Heart left ventricle (tissue), 13 donors: ENCODE measurements around the gene ICA1.

Experiments used
- CTCF ChIP-seq, 12 donors: fragments of 200-600 bp; sonication (generic) in 4 of 12; IDR thresholded peaks; one replicate each; pipeline versions ENCODE4 v1.5.0 to v1.8.0; 2018 to 2022; ENCODE audit warnings: antibody characterized with exemption in 12 of 12, mild to moderate bottlenecking in 5 of 12
- POLR2A ChIP-seq, 2 donors: fragments of 450-650 bp; IDR thresholded peaks; one replicate each; pipeline ENCODE4 v1.6.1; 2017; ENCODE audit warnings: antibody characterized with exemption in 2 of 2, mild to moderate bottlenecking in 2 of 2, moderate library complexity in 2 of 2
- donor health status: ischemic (EF 13 %, LVEDD 7.1; RV severe dilation, severe dysfunction).
- donor health status: DM: no; HTN: yes; CAD: no.
- donor health status: DM: no; HTN: no; CAD: no.
- donor health status: ischemic (EF 25% LVEDD 6.9; RV normal size, moderate dysfunction).
- donor health status: ischemic (EF 25% LVEDD 5.7; RV mildly dilated, moderate dysfunction).
- donor health status: ischemic (EF 35%, LVEDD 5.7; RV mildly dilated, moderate dysfunction).
- donor health status: nonischemic (EF 11% LVEDD 7.7; RV severe dilation, severe dysfunction).
- donor health status: DM: yes; HTN: yes; CAD: no.
- donor health status: PGD.
- donor health status: ischemic (EF 29% LVEDD 5.4; RV normal size, mild dysfunction).
- donor health status: nonischemic (EF 23%, LVEDD 6.1; RV moderate dilation, normal function).

GRCh38 chr7:8114175-8114574 lies 147.8 kb downstream of the ICA1 start:
- no peak for TF ChIP-seq CTCF (IDR thresholded peaks at IDR 0.05)
- no peak for TF ChIP-seq POLR2A (IDR thresholded peaks at IDR 0.05)
